NOMO-1 (cell line): ENCODE results near the gene NAPEPLD.
"Not testable (repeated sequence)": the region's sequence is repeated elsewhere in the genome, so short reads cannot be mapped to it uniquely, and the experiment has no call there.

Experiments used
- DNase-seq, 2 experiments: peaks; one replicate each; lab custom pipeline; 2025; ENCODE audit not compliant: unreplicated experiment in 2 of 2; lab: John Stamatoyannopoulos, UW

Gene NAPEPLD

DNA sequence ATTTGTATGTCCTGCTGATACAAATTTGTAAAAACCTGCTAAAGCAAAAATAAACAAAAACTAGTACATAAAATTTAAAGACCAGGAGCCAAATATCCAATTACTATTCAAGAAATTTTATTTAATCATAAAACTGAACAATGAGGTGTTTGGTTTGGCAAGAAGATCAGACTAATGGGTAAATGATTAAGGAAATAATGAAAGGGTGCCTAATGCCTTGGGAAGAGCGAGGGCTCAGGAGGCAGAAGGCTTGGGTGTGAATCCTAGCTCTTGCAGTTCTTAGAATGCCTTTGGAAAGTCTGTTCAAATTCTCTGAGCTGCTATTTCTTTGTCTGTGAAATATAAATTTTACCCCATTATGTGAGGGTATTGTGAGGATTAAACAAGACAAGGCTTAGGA, 32.4 kb downstream of the NAPEPLD start:
- DNase-seq: no peak

DNA sequence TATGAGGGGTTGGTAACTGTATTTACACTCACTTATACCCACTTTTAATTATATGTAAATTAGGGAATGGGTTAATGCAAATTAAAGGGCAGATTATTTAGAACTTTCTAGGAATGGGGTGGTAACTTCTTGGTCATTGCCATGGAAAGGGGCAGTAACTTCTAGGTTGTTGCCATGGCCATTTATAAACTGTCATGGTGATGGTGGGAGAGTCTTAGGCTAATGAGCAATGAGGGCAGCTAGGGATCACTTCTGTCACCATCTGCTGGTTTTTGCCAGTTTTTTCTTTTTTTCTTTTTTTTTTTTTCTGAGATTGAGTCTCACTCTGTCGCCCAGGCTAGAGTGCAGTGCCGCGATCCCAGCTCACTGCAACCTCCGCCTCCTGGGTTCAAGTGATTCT, 33.1 kb downstream of the NAPEPLD start:
- no peak for DNase-seq

DNA sequence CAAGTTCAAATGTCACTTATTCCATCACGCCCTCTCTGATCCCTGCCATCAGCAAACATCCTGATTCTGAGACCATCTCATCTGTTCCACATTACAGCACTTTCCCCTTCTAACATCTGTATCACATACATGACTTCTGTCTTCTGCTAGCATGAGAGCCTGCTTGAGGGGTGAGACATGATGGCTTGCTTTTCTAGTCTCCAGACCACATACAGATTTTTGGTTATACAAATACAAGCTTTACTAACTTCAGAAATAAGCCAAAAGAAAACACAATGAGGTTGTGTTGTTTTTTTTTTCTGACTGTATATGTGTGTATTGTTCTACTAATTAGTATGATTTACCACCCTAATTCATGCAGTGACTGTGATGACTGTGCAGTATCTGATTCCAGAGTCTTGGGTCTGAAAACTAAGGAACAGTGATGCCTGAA, 34.3 kb downstream of the NAPEPLD start:
- DNase-seq: no peak

DNA sequence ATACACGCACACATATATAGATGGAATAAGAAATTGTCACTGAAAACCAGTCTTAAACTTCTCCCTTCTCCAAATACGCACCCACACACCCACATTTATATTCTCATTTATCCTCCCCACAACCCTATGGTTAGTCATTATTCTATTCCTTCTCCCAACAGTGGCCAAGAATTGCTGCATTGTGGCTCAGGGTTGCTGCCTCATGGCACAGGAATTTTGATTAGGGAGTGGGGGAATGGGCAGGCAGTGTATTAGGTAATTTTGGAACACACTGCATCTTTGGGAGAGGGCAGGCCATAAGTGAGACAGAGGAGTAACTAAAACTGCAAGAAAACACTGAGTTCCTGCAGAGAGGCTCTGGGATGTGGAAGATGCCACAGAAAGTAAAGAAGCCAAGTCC, 35.7 kb downstream of the NAPEPLD start:
- no peak for DNase-seq

DNA sequence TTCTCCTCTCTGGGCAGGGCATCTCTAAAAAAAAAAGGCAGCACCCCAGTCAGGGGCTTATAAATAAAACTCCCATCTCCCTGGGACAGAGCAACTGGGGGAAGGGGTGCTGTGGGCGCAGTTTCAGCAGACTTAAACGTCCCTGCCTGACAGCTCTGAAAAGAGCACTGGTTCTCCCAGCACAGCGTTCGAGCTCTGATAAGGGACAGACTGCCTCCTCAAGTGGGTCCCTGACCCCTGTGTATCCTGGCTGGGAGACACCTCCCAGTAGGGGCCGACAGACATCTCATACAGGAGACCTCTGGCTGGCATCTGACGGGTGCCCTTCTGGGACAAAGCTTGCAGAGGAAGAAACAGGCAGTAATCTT, 42.2 kb downstream of the NAPEPLD start:
- not testable (repeated sequence) for DNase-seq

DNA sequence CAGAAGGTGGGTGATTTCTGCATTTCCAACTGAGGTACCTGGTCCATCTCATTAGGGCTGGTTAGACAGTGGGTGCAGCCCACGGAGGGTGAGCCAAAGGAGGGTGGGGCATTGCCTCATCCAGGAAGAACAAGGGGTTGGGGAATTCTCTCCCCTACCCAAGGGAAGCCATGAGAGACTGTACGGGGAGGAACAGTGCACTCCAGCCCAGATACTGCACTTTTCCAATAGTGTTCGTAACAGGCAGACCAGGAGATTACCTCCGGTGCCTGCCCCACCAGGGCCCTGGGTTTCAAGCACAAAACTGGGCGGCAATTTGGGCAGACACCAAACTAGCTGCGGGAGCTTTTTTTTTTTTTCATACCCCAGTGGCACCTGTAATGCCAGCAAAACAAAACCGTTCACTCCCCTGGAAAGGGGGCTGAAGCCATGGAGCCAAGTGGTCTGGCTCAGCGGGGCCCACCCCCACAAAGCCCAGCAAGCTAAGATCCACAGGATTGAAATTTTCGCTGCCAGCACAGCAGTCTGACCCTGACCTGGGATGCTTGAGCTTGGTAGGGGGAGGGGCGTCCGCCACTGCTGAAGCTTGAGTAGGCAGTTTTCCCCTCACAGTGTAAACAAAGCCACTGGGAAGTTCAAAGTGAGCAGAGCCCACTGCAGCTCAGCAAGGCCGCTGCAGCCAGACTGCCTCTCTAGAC, 42.7 kb downstream of the NAPEPLD start:
- DNase-seq: no peak

DNA sequence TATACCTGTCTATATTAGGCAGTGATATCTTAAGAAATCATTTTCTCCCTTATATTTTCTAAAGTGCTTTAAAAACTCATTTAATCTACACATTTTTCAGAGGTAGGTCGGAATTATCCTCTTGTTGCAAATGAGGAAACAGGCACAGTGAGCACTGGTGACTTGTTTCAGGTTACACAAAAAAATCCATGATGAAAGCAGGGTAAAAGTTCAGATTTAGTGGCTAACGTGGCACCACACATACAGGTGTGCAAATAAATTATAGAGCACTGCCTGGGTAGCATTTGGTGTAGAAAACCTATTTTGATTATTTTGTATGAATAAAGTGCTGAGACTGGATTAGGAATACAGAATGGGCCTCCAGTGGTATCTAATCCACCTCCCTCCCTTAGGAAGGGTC, 47.4 kb downstream of the NAPEPLD start:
- no peak for DNase-seq

DNA sequence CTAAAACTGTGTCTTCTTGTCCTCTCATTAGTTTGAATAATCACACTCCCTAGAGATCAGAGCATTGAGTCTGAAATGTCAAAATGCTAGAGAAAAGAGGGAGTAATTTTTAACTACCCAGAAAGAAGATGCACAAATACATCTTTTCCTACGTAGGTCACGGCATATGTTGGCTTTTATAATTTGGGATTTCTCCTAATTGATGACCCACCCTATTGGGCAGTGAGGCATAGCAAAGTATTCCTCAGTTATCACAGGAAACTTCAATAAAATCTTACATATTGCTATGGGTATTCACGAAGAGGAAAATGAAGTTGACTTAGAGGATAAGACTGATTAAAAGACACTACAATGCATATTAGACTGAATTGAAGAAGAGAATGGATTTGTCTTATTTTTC, 48.6 kb downstream of the NAPEPLD start:
- no peak for DNase-seq

DNA sequence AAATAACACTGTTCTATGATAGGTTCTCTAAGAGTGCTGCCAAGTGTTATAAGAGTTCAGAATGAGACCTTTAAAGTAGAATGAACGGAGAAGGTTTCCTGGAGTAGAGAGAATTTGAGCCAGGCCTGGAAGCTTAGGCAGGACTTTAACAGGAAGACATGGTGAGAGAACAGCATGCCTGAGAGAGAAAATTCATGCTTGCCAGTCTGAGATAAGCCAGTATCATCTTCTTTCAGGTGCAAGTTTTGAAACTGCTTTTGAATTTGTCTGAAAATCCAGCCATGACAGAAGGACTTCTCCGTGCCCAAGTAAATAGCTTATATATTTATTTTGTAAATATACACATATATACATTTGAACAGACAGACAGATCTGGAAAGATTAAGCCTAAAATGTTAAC, 51.9 kb downstream of the NAPEPLD start:
- DNase-seq: no peak

DNA sequence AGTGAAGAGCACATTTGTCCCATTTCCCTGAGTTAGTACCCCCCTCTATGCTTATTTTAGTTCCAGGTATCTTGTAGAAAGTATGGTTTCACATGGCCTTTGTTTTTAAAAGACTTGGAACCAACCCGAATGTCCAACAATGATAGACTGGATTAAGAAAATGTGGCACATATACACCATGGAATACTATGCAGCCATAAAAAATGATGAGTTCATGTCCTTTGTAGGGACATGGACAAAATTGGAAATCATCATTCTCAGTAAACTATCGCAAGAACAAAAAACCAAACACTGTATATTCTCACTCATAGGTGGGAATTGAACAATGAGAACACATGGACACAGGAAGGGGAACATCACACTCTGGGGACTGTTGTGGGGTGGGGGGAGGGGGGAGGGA, 53.3 kb downstream of the NAPEPLD start:
- not testable (repeated sequence) for DNase-seq

DNA sequence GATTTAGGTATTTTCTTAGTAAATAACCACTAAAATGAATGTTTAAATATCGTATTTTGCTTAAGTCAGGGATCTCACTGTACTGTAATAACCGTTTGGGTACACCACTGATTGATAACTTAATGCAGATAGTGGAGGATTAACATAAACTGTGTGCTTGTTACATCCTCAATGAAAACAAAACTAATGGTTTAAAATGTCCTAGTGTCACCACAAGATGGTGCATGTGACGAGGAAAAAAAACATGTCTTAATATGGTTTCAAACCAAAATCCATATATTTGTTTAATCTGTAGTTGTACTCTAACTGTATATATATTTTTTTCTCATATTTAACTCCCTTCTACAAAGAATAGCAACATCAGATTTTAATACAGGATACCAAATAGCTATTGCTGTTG, 54.8 kb downstream of the NAPEPLD start:
- no peak for DNase-seq

DNA sequence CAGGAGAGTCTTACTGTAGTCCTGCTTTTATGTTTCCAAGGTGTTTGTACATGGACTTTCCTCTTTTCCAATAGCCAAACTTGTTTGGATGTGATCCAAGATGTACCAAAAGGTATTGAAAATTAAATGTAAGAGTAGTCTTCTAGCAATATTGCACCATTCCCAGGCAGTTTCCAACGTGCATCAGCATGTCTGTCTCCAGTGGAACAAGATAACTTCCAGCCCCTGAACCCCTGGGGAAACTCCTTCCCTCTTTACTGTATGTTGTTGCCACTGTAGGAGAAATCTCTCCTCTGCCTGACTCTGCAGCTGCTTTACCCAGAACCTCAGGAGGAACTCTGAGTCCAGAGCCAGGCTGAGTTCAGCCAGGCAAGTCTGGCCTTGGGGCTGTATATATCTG, 55.5 kb downstream of the NAPEPLD start:
- no peak for DNase-seq

DNA sequence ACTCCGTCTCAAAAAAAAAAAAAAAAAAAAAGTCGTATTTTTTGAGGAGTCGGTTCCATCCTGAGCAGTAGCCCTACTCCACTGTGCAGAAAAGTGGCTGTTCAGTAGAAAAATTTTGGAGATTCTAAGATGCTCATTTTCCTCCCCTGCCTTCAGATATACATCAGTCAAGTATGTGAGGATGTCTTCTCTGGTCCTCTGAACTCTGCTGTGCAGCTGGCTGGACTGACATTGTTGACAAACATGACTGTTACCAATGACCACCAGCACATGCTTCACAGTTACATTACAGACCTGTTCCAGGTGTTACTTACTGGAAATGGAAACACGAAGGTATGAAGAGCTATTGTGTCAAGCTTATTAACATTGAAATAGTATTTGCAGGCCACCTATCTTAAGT, 56.6 kb downstream of the NAPEPLD start:
- not testable (repeated sequence) for DNase-seq

DNA sequence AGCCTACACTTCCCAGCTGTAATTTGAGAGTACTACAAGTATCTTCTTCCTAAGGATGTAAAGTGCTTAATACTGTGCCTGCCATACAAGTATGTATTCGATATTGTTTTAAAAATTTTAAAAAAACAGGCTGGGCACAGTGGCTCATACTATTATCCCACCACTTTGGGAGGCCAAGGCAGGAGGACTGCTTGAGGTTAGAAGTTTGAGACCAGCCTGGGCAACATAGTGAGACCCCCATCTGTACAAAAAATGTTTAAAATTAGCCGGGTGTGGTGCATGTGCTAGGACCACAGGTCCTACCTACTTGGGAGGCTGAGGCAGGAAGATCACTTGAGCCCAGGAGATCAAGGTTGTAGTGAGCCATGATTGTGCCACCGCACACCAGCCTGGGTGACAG, 65.7 kb downstream of the NAPEPLD start:
- DNase-seq: no peak

DNA sequence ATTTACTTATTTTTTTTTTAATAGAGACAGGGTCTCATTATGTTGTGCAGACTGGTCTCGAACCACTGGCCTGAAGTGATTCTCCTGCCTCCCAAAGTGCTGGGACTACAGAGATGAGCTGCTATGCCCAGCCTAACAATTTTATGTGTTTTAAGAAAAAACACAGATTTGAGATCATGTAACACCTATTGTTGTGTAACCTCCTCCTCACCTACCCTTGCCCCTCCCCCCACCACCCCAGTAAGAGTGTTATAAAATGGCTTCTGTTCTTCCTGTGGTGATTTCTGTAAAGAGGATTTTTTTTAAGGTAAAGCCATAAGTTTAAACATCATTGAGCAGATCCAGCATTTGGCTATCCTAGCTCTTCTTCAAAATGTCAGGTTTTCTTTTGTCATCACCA, 66.4 kb downstream of the NAPEPLD start:
- no peak for DNase-seq

DNA sequence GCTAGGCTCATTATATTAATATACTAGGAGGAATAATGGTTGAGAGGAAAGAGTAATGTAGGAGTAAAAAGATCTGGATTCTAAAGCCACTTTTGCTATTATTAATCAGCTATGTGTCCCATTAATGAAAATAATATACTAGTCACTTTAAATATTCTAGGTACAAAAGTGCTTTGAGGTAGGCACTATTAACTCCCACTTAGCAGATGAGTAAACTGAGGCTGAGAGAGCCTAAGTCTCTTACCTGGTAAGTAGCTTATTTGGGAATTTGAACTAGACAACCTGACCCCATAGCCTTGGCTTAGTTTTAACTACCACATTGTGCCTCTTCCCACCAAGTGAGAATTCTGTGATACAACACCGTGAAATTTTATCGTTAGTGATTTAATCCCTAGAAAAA, 68.0 kb downstream of the NAPEPLD start:
- DNase-seq: no peak

DNA sequence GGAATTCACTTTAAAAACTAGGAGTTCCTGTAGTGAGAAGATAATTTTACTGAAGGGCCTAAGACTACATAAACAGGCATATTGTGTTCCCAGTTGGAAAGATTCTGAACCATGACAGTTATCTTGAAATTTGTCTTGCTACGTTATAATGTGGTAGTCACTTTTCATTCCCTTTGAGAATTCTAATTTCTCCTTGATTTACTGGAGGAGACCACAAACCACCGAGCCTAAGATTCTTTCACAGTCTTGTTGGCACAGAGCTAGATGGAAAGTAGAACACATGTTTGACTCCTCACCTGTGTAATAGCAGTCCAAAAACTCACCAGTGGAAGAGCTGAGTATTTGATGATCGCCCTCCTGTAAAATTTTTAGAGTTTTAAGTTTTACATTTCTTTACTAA, 69.1 kb downstream of the NAPEPLD start:
- DNase-seq: no peak

DNA sequence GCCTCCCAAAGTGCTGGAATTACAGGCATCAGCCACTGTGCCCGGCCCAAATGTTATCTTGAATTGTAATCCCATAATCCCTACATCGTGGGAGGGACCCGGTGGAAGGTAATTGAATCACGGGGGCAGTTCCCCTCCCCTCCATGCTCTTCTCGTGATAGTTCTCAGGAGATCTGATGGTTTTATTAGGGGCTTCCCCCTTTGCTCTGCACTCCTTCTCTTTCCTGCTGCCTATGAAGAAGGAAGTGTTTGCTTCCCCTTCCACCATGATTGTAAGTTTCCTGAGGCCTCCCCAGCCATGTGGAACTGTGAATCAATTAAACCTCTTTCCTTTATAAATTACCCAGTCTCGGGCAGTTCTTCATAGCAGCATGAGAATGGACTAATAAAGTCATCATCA, 70.7 kb downstream of the NAPEPLD start:
- not testable (repeated sequence) for DNase-seq

DNA sequence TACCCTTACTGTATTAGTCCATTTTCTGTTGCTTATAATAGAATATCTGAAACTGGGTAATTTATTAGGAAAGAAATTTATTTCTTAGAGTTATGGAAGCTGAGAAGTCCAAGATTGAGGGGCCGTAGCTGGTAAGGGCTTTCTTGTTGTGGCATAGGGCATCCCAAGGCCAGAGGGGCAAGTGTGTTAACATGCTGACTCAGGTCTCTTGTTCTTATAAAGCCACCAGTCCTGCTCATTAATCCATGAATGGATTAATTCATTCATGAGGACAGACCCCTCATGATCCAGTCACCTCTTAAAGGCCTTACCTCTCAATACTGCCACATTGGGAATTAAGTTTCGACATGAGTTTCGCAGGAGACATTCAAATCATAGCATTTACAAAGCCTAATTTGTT, 71.6 kb downstream of the NAPEPLD start:
- DNase-seq: no peak

DNA sequence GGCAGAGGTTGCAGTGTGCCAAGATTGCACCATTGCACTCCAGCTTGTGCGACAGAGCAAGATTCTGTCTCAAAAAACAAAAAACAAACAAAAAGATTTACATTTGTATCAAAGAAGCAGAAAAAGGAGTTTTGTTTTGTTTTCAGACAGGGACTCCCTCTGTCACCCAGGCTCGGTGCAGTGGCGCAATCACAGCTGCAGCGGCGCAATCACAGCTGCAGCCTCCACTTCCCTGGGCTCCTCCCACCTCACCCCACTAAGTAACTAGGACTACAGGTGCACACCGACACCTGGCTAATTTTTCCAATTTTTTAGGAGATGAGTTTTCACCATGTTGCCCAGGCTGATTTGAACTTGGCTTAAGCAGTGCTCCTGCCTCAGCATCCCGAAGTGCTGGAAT, 72.1 kb downstream of the NAPEPLD start:
- DNase-seq: no peak

DNA sequence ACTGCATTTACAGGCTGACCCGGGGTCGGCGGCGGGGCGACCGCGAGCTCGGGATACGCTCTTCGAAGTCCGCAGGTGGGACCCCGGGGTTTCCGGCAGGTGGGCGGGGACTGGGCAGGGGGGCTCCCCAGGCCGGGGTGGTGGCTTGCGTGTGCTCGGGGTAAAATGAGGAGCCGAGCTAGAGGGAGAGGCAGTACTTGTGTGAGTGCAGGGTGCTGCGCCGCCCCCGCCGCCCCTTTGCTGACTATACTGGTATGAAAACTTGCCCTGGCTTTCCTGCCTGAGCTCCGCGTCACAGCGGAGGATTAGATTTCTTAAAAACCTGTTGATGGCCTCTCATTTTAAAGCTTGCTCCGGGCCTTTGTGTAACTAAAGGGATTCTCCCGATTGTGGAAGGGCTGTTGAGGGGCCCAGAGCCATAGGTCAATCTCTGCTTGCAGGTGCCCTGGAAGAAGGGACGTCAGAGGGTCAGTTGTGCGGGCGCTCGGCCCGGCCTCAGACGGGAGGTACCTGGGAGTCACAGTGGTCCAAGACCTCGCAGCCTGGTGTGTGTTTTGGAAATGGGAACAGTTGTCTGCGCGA, 73.5 kb downstream of the NAPEPLD start:
- DNase-seq: peak in 1 of 2 experiments; percentile 4

DNA sequence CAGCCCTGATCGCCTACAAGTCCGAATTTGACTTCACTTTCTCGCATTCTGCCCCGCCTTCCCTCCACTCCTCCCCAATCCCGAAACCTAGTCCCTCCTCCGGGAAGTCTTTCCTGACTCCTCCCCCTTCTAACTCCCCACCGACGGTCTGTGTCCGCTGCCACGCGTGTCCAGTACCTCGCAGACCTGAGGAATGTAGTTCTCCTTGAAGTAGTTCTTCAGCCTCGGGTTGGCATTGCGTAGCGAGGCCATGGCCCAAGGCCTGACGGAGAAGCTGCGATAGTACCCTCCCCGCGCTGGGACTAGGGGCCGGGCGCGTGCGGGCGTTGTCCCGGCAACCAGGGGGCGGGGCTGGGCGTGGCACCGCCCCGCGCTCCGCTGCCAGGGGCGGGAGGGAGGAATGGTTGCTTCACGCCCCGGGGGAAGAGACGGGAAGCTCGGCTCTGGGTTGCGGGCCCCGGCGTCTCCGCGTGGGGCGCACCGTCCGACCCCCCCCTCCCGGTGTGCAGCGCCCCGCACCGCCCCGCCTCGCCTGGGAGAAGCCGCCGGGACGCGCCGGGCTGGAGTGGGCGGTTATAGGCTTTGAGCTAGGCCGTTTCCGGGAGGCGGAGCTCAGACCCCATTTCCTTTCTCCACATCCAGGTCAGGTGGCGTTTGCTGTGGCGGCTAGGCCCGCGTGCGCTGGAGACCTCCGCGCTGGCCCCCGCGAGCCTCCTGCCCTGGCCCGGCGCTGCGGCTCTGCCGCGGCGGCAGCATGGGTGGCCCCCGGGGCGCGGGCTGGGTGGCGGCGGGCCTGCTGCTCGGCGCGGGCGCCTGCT, 74.2 kb downstream of the NAPEPLD start, which contains the start of the genes ARMC10 and FBXL13:
ARMC10 (plus strand) TSS at position 622 of the 818 bp plus-strand sequence; CDS start at position 755, 133 bp downstream.
FBXL13 (minus strand) TSS at position 278 of the 818 bp plus-strand sequence.
- peak; percentile 69 to 92 for DNase-seq
